ENCODE data around the gene P2RX2.

The P2RX2 gene

GRCh38 chr12:132617135-132617701, 1.4 kb upstream of the P2RX2 start:
- TF ChIP-seq CTCF (IDR thresholded peaks at IDR 0.05; ENCODE audit: low read depth, low read length), result no peak
- H3K4me3 ChIP-seq (ENCODE audit: low read depth, low read length), result no peak overlapping the region

- TF ChIP-seq CTCF (IDR thresholded peaks at IDR 0.05; ENCODE audit: low read depth, low read length), result no peak
- H3K4me3 ChIP-seq (ENCODE audit: low read depth, low read length), result no peak overlapping the region
Observed at GRCh38 chr12:132617822-132618682, 524 bp upstream of the P2RX2 start.

- TF ChIP-seq CTCF (IDR thresholded peaks at IDR 0.05; ENCODE audit: low read depth, low read length), result no peak
Observed at GRCh38 chr12:132619071-132619385, 452 bp downstream of the P2RX2 start.

GRCh38 chr12:132619386-132620112, 973 bp downstream of the P2RX2 start:
- no peak overlapping the region for H3K4me3 ChIP-seq (ENCODE audit: low read depth, low read length)
- no peak for TF ChIP-seq CTCF (IDR thresholded peaks at IDR 0.05; ENCODE audit: low read depth, low read length)

More at GRCh38 chr12:132619071-132619385, 452 bp downstream of the P2RX2 start:
- no peak overlapping the region for H3K4me3 ChIP-seq (ENCODE audit: low read depth, low read length)

- no peak for TF ChIP-seq CTCF (IDR thresholded peaks at IDR 0.05; ENCODE audit: low read depth, low read length)
- no peak overlapping the region for H3K4me3 ChIP-seq (ENCODE audit: low read depth, low read length)
Observed at GRCh38 chr12:132620113-132620898, 1.7 kb downstream of the P2RX2 start.

GRCh38 chr12:132620899-132621656, 2.5 kb downstream of the P2RX2 start:
- no peak for TF ChIP-seq CTCF (IDR thresholded peaks at IDR 0.05; ENCODE audit: low read depth, low read length)
- no peak overlapping the region for H3K4me3 ChIP-seq (ENCODE audit: low read depth, low read length)
